ENCODE data around the gene TMEM266. TPM values are rescaled to one million over a fixed set of nuclear protein-coding genes. Genes with fewer than 3 reads are reported as not detected.

The TMEM266 gene
- total RNA-seq, 4 donors from 2014 or later: 0.17 to 0.40 TPM; not detected in 2

GRCh38 chr15:76181705-76182107 lies 121.9 kb downstream of the TMEM266 start:
- peaks cover 13 to 22% (median 14%) of the 10 kb centered on the region in 4 donors for H3K4me1 ChIP-seq
- intact Hi-C loops (cut with DNase I): no loop called here
- 94% methylated on average over 9 of the region's 9 CpGs for WGBS
- no peak overlapping the region for H3K4me3 ChIP-seq
- H3K27me3 ChIP-seq: peaks cover 0 to 46% (median 0%) of the 10 kb centered on the region in 4 donors
- H3K27ac ChIP-seq (replicated peaks in 1 of 4): no peak overlapping the region
- TF ChIP-seq POLR2A (IDR thresholded peaks at IDR 0.05; ENCODE audit: low read depth) (no peak), EP300 (IDR thresholded peaks at IDR 0.05) (no peak)
- no peaks in the 10 kb centered on the region for H3K9me3 ChIP-seq
- H3K36me3 ChIP-seq: no peaks in the 10 kb centered on the region
- DNase-seq (ENCODE audit: extremely low spot score): no peak

- Histone ChIP-seq H3K9me3 (no peaks in the 10 kb centered on the region), H3K36me3 (no peaks in the 10 kb centered on the region), H3K4me3 (no peak overlapping the region), H3K27me3 (peaks cover 0 to 46% (median 0%) of the 10 kb centered on the region in 4 donors), H3K4me1 (peaks cover 0 to 7% (median 2%) of the 10 kb centered on the region in 4 donors), H3K27ac (replicated peaks in 1 of 4) (no peak overlapping the region)
- TF ChIP-seq CTCF (IDR thresholded peaks at IDR 0.05) (no peak), POLR2AphosphoS5 (IDR thresholded peaks at IDR 0.05) (no peak), EP300 (IDR thresholded peaks at IDR 0.05) (no peak), POLR2A (IDR thresholded peaks at IDR 0.05; ENCODE audit: low read depth) (no peak)
- DNase-seq (ENCODE audit: extremely low spot score): no peak
- WGBS: 64% methylated on average over 7 of the region's 10 CpGs
- intact Hi-C loops (cut with DNase I): no loop called here
Observed at GRCh38 chr15:76183930-76184649, 124.3 kb downstream of the TMEM266 start.

GRCh38 chr15:76184650-76185035 lies 124.9 kb downstream of the TMEM266 start:
- no peak overlapping the region for H3K4me3 ChIP-seq
- H3K27ac ChIP-seq (replicated peaks in 1 of 4): no peak overlapping the region
- H3K27me3 ChIP-seq: peaks cover 0 to 47% (median 0%) of the 10 kb centered on the region in 4 donors
- H3K9me3 ChIP-seq: no peaks in the 10 kb centered on the region
- H3K4me1 ChIP-seq: peaks cover 0 to 7% (median 2%) of the 10 kb centered on the region in 4 donors
- DNase-seq (ENCODE audit: extremely low spot score): no peak
- no peak for TF ChIP-seq CTCF (IDR thresholded peaks at IDR 0.05)
- no peak for TF ChIP-seq POLR2A (IDR thresholded peaks at IDR 0.05; ENCODE audit: low read depth)
- TF ChIP-seq POLR2AphosphoS5 (IDR thresholded peaks at IDR 0.05): no peak
- TF ChIP-seq EP300 (IDR thresholded peaks at IDR 0.05): no peak
- 91% methylated on average over 13 of the region's 13 CpGs for WGBS
- H3K36me3 ChIP-seq: no peaks in the 10 kb centered on the region
- intact Hi-C loops (cut with DNase I): no loop called here

- Histone ChIP-seq H3K4me3 (no peak overlapping the region), H3K27ac (replicated peaks in 1 of 4) (no peak overlapping the region), H3K27me3 (peaks cover 0 to 56% (median 0%) of the 10 kb centered on the region in 4 donors), H3K4me1 (peaks cover 3 to 13% (median 5%) of the 10 kb centered on the region in 4 donors), H3K9me3 (no peaks in the 10 kb centered on the region), H3K36me3 (no peaks in the 10 kb centered on the region)
- TF ChIP-seq POLR2AphosphoS5 (IDR thresholded peaks at IDR 0.05) (no peak), EP300 (IDR thresholded peaks at IDR 0.05) (no peak), CTCF (IDR thresholded peaks at IDR 0.05) (peak; percentile 16 to 54 (median 22))
- DNase-seq (ENCODE audit: extremely low spot score): no peak
- WGBS: 70% methylated on average over 3 of the region's 3 CpGs
- intact Hi-C loops (cut with DNase I): no loop called here
Observed at GRCh38 chr15:76185716-76186115, 125.9 kb downstream of the TMEM266 start.

- intact Hi-C loops (cut with DNase I): no loop called here
- 83% methylated on average over 2 of the region's 4 CpGs for WGBS
Observed at GRCh38 chr15:76187163-76187562, 127.4 kb downstream of the TMEM266 start.

More at GRCh38 chr15:76187163-76187562, 127.4 kb downstream of the TMEM266 start:
- no peak for DNase-seq (ENCODE audit: extremely low spot score)
- Histone ChIP-seq H3K36me3 (no peaks in the 10 kb centered on the region), H3K27me3 (peaks cover 0 to 62% (median 6%) of the 10 kb centered on the region in 4 donors), H3K4me1 (peaks cover 11 to 26% (median 19%) of the 10 kb centered on the region in 4 donors), H3K9me3 (no peaks in the 10 kb centered on the region), H3K27ac (replicated peaks in 1 of 4) (no peak overlapping the region), H3K4me3 (no peak overlapping the region)
- TF ChIP-seq POLR2A (IDR thresholded peaks at IDR 0.05; ENCODE audit: low read depth) (no peak), CTCF (IDR thresholded peaks at IDR 0.05) (no peak), EP300 (IDR thresholded peaks at IDR 0.05) (no peak), POLR2AphosphoS5 (IDR thresholded peaks at IDR 0.05) (no peak)
